Adrenal gland (tissue), 5 donors: ENCODE measurements around the gene BBS9.

ENCODE experiments used
- CTCF ChIP-seq, 6 experiments: fragments of 450-650 bp in 4 of 6; fragments of 200-600 bp in 2 of 6; sonication (generic) in 1 of 6; IDR thresholded peaks; 1 replicate in 5 of 6; 2 replicates in 1 of 6; pipeline versions ENCODE4 v1.5.1 to v1.8.0; 2016 to 2021; ENCODE audit warnings: antibody characterized with exemption in 6 of 6, mild to moderate bottlenecking in 2 of 6, moderate library complexity in 1 of 6
- POLR2A ChIP-seq, 2 donors: fragments of 450-650 bp; IDR thresholded peaks; one replicate each; pipeline ENCODE4 v1.6.1; 2017; ENCODE audit warnings: antibody characterized with exemption in 2 of 2, mild to moderate bottlenecking in 2 of 2, moderate library complexity in 1 of 2
- donor health status: DM: no; HTN: no; CAD: no.

GRCh38 chr7:33108554-33109004 lies 20.8 kb upstream of the BBS9 start:
- TF ChIP-seq CTCF (IDR thresholded peaks at IDR 0.05) (peak in 3 of 6 experiments; percentile 8 to 19 (median 16)), POLR2A (IDR thresholded peaks at IDR 0.05) (no peak)
